ENCODE data around the gene MIER2. TPM values are rescaled to one million over a fixed set of nuclear protein-coding genes. Genes with fewer than 3 reads are reported as not detected.

Gene MIER2
- total and polyA plus RNA-seq, 10 of the 15 experiments (the other 5 are each of a cell fraction or from before 2014, with no cell fraction given) = 0.48 to 23.6 (median 12.1) TPM

DNA sequence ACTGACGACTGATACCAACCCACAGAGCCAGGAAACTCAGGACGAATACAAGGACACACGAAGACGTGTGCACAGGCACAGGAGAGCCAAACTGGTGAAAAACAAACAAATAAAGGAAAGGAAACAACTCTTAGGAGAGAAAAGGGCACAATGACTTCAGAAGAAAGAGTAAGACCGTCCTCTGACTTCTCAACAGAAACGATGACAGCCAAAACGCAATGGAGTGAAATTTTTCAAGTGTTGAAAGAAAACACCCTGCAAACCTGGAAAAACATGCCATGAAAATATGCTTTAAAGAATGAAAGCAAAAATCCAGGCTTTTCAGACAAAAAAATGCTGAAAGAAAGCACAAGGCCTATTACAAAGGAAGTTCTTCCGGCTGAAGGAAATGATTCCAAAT, 28.8 kb downstream of the MIER2 start:
- ATAC-seq (no peak), FAIRE-seq (no peak), DNase-seq (ENCODE audit: low read depth, low spot score) (no peak)
- in situ Hi-C loops (cut with MboI) (no loop called here), intact Hi-C loops (cut with micrococcal nuclease; ENCODE audit: unreplicated experiment) (no loop called here)
- no peak overlapping the region for H3K4me3 ChIP-seq
- no peaks in the 10 kb centered on the region for H4K20me1 ChIP-seq (ENCODE audit: control insufficient read depth, insufficient read depth)
- SMC1A ChIA-PET (ENCODE audit: uncharacterized antibody, unreplicated experiment) = no interaction called here
- TF ChIP-seq, protein P1, sequence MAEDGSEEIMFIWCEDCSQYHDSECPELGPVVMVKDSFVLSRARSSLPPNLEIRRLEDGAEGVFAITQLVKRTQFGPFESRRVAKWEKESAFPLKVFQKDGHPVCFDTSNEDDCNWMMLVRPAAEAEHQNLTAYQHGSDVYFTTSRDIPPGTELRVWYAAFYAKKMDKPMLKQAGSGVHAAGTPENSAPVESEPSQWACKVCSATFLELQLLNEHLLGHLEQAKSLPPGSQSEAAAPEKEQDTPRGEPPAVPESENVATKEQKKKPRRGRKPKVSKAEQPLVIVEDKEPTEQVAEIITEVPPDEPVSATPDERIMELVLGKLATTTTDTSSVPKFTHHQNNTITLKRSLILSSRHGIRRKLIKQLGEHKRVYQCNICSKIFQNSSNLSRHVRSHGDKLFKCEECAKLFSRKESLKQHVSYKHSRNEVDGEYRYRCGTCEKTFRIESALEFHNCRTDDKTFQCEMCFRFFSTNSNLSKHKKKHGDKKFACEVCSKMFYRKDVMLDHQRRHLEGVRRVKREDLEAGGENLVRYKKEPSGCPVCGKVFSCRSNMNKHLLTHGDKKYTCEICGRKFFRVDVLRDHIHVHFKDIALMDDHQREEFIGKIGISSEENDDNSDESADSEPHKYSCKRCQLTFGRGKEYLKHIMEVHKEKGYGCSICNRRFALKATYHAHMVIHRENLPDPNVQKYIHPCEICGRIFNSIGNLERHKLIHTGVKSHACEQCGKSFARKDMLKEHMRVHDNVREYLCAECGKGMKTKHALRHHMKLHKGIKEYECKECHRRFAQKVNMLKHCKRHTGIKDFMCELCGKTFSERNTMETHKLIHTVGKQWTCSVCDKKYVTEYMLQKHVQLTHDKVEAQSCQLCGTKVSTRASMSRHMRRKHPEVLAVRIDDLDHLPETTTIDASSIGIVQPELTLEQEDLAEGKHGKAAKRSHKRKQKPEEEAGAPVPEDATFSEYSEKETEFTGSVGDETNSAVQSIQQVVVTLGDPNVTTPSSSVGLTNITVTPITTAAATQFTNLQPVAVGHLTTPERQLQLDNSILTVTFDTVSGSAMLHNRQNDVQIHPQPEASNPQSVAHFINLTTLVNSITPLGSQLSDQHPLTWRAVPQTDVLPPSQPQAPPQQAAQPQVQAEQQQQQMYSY (CRISPR knock-in tag; IDR thresholded peaks at IDR 0.05) = no peak
- TF ChIP-seq, protein P2, sequence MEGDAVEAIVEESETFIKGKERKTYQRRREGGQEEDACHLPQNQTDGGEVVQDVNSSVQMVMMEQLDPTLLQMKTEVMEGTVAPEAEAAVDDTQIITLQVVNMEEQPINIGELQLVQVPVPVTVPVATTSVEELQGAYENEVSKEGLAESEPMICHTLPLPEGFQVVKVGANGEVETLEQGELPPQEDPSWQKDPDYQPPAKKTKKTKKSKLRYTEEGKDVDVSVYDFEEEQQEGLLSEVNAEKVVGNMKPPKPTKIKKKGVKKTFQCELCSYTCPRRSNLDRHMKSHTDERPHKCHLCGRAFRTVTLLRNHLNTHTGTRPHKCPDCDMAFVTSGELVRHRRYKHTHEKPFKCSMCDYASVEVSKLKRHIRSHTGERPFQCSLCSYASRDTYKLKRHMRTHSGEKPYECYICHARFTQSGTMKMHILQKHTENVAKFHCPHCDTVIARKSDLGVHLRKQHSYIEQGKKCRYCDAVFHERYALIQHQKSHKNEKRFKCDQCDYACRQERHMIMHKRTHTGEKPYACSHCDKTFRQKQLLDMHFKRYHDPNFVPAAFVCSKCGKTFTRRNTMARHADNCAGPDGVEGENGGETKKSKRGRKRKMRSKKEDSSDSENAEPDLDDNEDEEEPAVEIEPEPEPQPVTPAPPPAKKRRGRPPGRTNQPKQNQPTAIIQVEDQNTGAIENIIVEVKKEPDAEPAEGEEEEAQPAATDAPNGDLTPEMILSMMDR (IDR thresholded peaks at IDR 0.05 in 2 of 3, conservative IDR thresholded peaks at IDR 0.05 in 1 of 3; ENCODE audit: control insufficient read depth in 2 of 3, extremely low read depth in 1 of 3, insufficient read depth in 1 of 3, low read depth in 3 of 3, low read length in 3 of 3) = no peak
- TF ChIP-seq DPF2 (IDR thresholded peaks at IDR 0.05) (no peak), MTA2 (IDR thresholded peaks at IDR 0.05; ENCODE audit: low read depth) (no peak), HDGF (IDR thresholded peaks at IDR 0.05) (no peak), CREB1 (IDR thresholded peaks at IDR 0.05; ENCODE audit: low read depth) (no peak)
- TF ChIP-seq, protein P3, sequence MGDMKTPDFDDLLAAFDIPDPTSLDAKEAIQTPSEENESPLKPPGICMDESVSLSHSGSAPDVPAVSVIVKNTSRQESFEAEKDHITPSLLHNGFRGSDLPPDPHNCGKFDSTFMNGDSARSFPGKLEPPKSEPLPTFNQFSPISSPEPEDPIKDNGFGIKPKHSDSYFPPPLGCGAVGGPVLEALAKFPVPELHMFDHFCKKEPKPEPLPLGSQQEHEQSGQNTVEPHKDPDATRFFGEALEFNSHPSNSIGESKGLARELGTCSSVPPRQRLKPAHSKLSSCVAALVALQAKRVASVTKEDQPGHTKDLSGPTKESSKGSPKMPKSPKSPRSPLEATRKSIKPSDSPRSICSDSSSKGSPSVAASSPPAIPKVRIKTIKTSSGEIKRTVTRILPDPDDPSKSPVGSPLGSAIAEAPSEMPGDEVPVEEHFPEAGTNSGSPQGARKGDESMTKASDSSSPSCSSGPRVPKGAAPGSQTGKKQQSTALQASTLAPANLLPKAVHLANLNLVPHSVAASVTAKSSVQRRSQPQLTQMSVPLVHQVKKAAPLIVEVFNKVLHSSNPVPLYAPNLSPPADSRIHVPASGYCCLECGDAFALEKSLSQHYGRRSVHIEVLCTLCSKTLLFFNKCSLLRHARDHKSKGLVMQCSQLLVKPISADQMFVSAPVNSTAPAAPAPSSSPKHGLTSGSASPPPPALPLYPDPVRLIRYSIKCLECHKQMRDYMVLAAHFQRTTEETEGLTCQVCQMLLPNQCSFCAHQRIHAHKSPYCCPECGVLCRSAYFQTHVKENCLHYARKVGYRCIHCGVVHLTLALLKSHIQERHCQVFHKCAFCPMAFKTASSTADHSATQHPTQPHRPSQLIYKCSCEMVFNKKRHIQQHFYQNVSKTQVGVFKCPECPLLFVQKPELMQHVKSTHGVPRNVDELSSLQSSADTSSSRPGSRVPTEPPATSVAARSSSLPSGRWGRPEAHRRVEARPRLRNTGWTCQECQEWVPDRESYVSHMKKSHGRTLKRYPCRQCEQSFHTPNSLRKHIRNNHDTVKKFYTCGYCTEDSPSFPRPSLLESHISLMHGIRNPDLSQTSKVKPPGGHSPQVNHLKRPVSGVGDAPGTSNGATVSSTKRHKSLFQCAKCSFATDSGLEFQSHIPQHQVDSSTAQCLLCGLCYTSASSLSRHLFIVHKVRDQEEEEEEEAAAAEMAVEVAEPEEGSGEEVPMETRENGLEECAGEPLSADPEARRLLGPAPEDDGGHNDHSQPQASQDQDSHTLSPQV (IDR thresholded peaks at IDR 0.05) = no peak
- H3K9ac ChIP-seq (ENCODE audit: control insufficient read depth, insufficient read depth, low read length) = no peak overlapping the region
- H3K27ac ChIP-seq (ENCODE audit: control insufficient read depth, insufficient read depth) = no peak overlapping the region
- H3K4me1 ChIP-seq (ENCODE audit: control insufficient read depth, insufficient read depth, low read length) = no peaks in the 10 kb centered on the region
- no TSS peak for BruUV-seq (replicated peaks)
- H2AFZ ChIP-seq (ENCODE audit: control insufficient read depth, low read depth, low read length) = no peak overlapping the region
- POLR2A ChIA-PET = no interaction called here
- CTCF ChIA-PET = no interaction called here
- peaks cover 10% of the 10 kb centered on the region in 2 experiments; a peak in 3 of 4 replicates for H3K36me3 ChIP-seq (ENCODE audit: control insufficient read depth in 2 of 2, insufficient read depth in 2 of 2, low read length in 1 of 2)
- 62% methylated on average over 8 of the region's 8 CpGs for WGBS (ENCODE audit: insufficient coverage, insufficient replicate concordance, low lambda C conversion rate, missing lambda C conversion rate)
- H3K27me3 ChIP-seq (replicated peaks in 1 of 2; ENCODE audit: control insufficient read depth in 2 of 2, insufficient read depth in 2 of 2, low read length in 1 of 2) = no peaks in the 10 kb centered on the region
- no peak overlapping the region for H3K4me2 ChIP-seq (ENCODE audit: control insufficient read depth, insufficient read depth)
- H3K79me2 ChIP-seq (ENCODE audit: control insufficient read depth, insufficient read depth, low read length) = no peaks in the 10 kb centered on the region
- H3K9me3 ChIP-seq (replicated peaks; ENCODE audit: control insufficient read depth, insufficient read depth, low read length) = no peaks in the 10 kb centered on the region; the same call in 2 of the 3 replicates
- RAD21 ChIA-PET (ENCODE audit: unreplicated experiment) = no interaction called here

Measured in GM12878 (cell line).